Forelimb muscle (tissue), 1 donor: ENCODE data around the gene CADPS. TPM values are rescaled to one million over a fixed set of nuclear protein-coding genes. Genes with fewer than 3 reads are reported as not detected.

ENCODE experiments used
- DNase-seq: peaks from one replicate; pipeline ENCODE4 v3.0.0-alpha.2; 2013; ENCODE audit warnings: low read depth
- polyA plus RNA-seq: library from polyadenylated mRNA; unstranded; fragments of 120-200 nt; gene quantifications from one replicate; pipeline ENCODE4 v1.2.1, GENCODE V29; 2013; ENCODE audit not compliant: insufficient read length

The CADPS gene
- polyA plus RNA-seq, 1 donor = 2.2 TPM

GRCh38 chr3:62559831-62560445 lies 315.3 kb downstream of the CADPS start:
- DNase-seq = peak; percentile 6

- DNase-seq = no peak
These were observed 316.6 kb downstream of the CADPS start for GRCh38 chr3:62558549-62559112.

- DNase-seq = no peak
These were observed 317.2 kb downstream of the CADPS start for GRCh38 chr3:62557983-62558382.

- no peak for DNase-seq
These were observed 317.8 kb downstream of the CADPS start for GRCh38 chr3:62557450-62557849.

- no peak for DNase-seq
These were observed 318.9 kb downstream of the CADPS start for GRCh38 chr3:62556121-62556815.

- DNase-seq = no peak
These were observed 320.9 kb downstream of the CADPS start for GRCh38 chr3:62554264-62554799.

GRCh38 chr3:62553811-62554210 lies 321.4 kb downstream of the CADPS start:
- DNase-seq = no peak

GRCh38 chr3:62551556-62551955 lies 323.7 kb downstream of the CADPS start:
- DNase-seq = no peak

- DNase-seq = no peak
These were observed 324.8 kb downstream of the CADPS start for GRCh38 chr3:62550439-62550838.

GRCh38 chr3:62548528-62549205 lies 326.5 kb downstream of the CADPS start:
- no peak for DNase-seq

GRCh38 chr3:62546266-62546665 lies 328.9 kb downstream of the CADPS start:
- DNase-seq = no peak

GRCh38 chr3:62542185-62542584 lies 333.0 kb downstream of the CADPS start:
- no peak for DNase-seq

GRCh38 chr3:62539762-62540161 lies 335.5 kb downstream of the CADPS start:
- no peak for DNase-seq

GRCh38 chr3:62538691-62539356 lies 336.4 kb downstream of the CADPS start:
- no peak for DNase-seq

GRCh38 chr3:62534326-62534725 lies 340.9 kb downstream of the CADPS start:
- DNase-seq = no peak

- DNase-seq = no peak
These were observed 342.4 kb downstream of the CADPS start for GRCh38 chr3:62532796-62533195.

GRCh38 chr3:62531981-62532380 lies 343.2 kb downstream of the CADPS start:
- DNase-seq = no peak

- no peak for DNase-seq
These were observed 343.7 kb downstream of the CADPS start for GRCh38 chr3:62531493-62531892.

GRCh38 chr3:62529230-62529629 lies 346.0 kb downstream of the CADPS start:
- peak; percentile 1 for DNase-seq

GRCh38 chr3:62527474-62527873 lies 347.7 kb downstream of the CADPS start:
- no peak for DNase-seq

- DNase-seq = no peak
These were observed 349.9 kb downstream of the CADPS start for GRCh38 chr3:62525281-62525680.

- no peak for DNase-seq
These were observed 351.5 kb downstream of the CADPS start for GRCh38 chr3:62523672-62524071.
